Natural killer cell (primary cell): ENCODE results near the gene MUC5B. TPM values are rescaled to one million over a fixed set of nuclear protein-coding genes. Genes with fewer than 3 reads are reported as not detected.

Source experiments
- ATAC-seq, 3 donors: fragments of 150-1000 bp in 2 of 3; fragments of 200-7000 bp in 1 of 3; cut with Tn5 transposase; 1 replicate in 1 of 3; 2 replicates in 2 of 3; pipeline ENCODE4 v1.10.0; 2021; ENCODE audit warnings: mild to moderate bottlenecking in 2 of 3, moderate library complexity in 2 of 3
- DNase-seq, 2 donors: peaks; one replicate each; pipeline versions ENCODE4 v3.0.0 to v3.0.0-alpha.2; 2013 to 2021; ENCODE audit warnings: mixed read lengths in 1 of 2
- H3K27ac ChIP-seq: one replicate; pipeline ENCODE4 v1.5.1; 2013; ENCODE audit warnings: mild to moderate bottlenecking, low read length
- H3K27me3 ChIP-seq: one replicate; pipeline ENCODE4 v1.6.1; 2013; ENCODE audit warnings: low read length; ENCODE audit not compliant: control insufficient read depth, insufficient read depth
- H3K36me3 ChIP-seq: one replicate; pipeline ENCODE4 v1.6.1; 2013; ENCODE audit warnings: low read length; ENCODE audit not compliant: control insufficient read depth, insufficient read depth
- H3K4me1 ChIP-seq: one replicate; pipeline ENCODE4 v1.6.1; 2013; ENCODE audit warnings: low read length; ENCODE audit not compliant: control insufficient read depth, insufficient read depth
- H3K4me3 ChIP-seq: one replicate; pipeline ENCODE4 v1.5.1; 2013; ENCODE audit warnings: low read length
- H3K9me3 ChIP-seq: one replicate; pipeline ENCODE4 v1.6.1; 2013; ENCODE audit warnings: low read length; ENCODE audit not compliant: control insufficient read depth, insufficient read depth
- H3K27ac Mint-ChIP-seq, 2 donors: one replicate each; pipeline ENCODE4 v1.8.0; 2022; ENCODE audit warnings: mild to moderate bottlenecking in 2 of 2, mixed read lengths in 2 of 2, moderate library complexity in 1 of 2
- H3K27me3 Mint-ChIP-seq, 2 donors: one replicate each; pipeline ENCODE4 v1.8.0; 2022; ENCODE audit warnings: low read depth in 2 of 2, mixed read lengths in 2 of 2
- H3K36me3 Mint-ChIP-seq: one replicate; pipeline ENCODE4 v1.8.0; 2022; ENCODE audit warnings: mixed read lengths
- H3K4me1 Mint-ChIP-seq, 2 donors: one replicate each; pipeline ENCODE4 v1.8.0; 2022; ENCODE audit warnings: mixed read lengths in 2 of 2
- H3K4me3 Mint-ChIP-seq: one replicate; pipeline ENCODE4 v1.8.0; 2022; ENCODE audit warnings: mild to moderate bottlenecking, moderate library complexity, mixed read lengths
- H3K9me3 Mint-ChIP-seq, 2 donors: one replicate each; pipeline ENCODE4 v1.8.0; 2022; ENCODE audit warnings: mixed read lengths in 2 of 2
- CTCF ChIP-seq: fragments of 200-600 bp; IDR thresholded peaks from one replicate; pipeline ENCODE4 v1.8.0; 2022; ENCODE audit warnings: antibody characterized with exemption
- WGBS: methylation state at CpG from one replicate; pipeline ENCODE4 v1.1.7; 2013; ENCODE audit warnings: missing lambda C conversion rate; ENCODE audit not compliant: insufficient coverage; 5-methylcytosine and 5-hydroxymethylcytosine counted together
- intact Hi-C: fragments of 100-400 bp; cut with micrococcal nuclease; formaldehyde crosslinking; loops from one replicate; pipeline ENCODE4 v1.14.2; 2022
- total RNA-seq, 4 donors: library from RNA; stranded (reverse); fragments of 120-200 nt in 1 of 4; gene quantifications; one replicate each; pipeline versions ENCODE4 v1.2.3 to v1.2.4, GENCODE V29; 2013 to 2022

Gene MUC5B
- total RNA-seq, 3 donors from 2014 or later (not counting 1 experiment from before 2014, with no cell fraction given) = not detected

DNA sequence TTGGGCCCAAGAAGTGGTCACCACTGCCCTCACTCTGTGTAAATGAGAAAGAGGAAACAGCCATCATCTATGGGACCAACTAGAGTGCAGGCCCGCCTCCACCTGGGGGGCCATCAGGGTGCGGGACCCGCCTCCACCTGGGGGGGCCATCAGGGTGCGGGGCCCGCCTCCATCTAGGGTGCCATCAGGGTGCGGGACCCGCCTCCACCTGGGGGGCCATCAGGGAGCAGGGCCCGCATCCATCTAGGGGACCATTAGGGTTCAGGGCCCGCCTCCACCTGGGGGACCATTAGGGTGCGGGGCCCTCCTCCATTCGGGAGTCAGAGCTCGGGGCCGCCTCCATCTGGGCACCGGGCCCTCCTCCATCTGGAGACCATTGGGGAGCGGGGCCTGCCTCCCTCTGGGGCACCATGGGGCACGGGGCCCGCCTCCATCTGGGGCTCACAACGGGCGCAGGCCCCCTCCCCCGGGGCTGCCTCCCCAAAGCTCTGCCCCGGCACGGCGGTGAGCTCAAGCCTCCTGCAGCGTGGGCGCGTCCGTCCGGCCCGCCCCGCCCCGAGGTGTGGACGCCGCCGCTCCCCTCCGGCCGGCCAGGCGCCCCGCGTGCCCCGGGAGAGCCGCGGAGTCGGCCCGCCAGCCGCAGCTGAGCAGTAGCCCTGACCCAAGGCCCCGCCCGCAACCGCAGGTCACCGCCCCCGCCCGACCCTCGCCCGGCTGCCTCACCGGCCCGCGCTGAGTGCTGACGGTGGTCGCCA, 86.1 kb downstream of the MUC5B start:
- peak in 1 of 3 donors; percentile 0 for ATAC-seq
- intact Hi-C loops = loop anchor here (1.0 to 5.0 kb wide), 3 partner anchors 27 to 73 kb away; no protein-coding TSS in a partner anchor
- TF ChIP-seq CTCF = no peak
- peak overlapping the region; percentile 92 for H3K4me3 Mint-ChIP-seq
- H3K4me1 Mint-ChIP-seq = peaks cover 33 to 42% of the 10 kb centered on the region in 2 donors
- no peak for DNase-seq
- Histone ChIP-seq H3K27ac (peak overlapping the region; percentile 74), H3K36me3 (no peaks in the 10 kb centered on the region), H3K9me3 (peaks cover 4% of the 10 kb centered on the region), H3K4me3 (peak overlapping the region; percentile 65), H3K4me1 (peaks cover 52% of the 10 kb centered on the region), H3K27me3 (no peaks in the 10 kb centered on the region)
- 2% methylated on average over 58 of the region's 58 CpGs for WGBS
- peaks cover 0 to under 1% of the 10 kb centered on the region in 2 donors for H3K27me3 Mint-ChIP-seq
- peak overlapping the region; percentile 76 to 90 for H3K27ac Mint-ChIP-seq
- H3K9me3 Mint-ChIP-seq = peaks cover 3% of the 10 kb centered on the region in 2 donors
- H3K36me3 Mint-ChIP-seq = no peaks in the 10 kb centered on the region

DNA sequence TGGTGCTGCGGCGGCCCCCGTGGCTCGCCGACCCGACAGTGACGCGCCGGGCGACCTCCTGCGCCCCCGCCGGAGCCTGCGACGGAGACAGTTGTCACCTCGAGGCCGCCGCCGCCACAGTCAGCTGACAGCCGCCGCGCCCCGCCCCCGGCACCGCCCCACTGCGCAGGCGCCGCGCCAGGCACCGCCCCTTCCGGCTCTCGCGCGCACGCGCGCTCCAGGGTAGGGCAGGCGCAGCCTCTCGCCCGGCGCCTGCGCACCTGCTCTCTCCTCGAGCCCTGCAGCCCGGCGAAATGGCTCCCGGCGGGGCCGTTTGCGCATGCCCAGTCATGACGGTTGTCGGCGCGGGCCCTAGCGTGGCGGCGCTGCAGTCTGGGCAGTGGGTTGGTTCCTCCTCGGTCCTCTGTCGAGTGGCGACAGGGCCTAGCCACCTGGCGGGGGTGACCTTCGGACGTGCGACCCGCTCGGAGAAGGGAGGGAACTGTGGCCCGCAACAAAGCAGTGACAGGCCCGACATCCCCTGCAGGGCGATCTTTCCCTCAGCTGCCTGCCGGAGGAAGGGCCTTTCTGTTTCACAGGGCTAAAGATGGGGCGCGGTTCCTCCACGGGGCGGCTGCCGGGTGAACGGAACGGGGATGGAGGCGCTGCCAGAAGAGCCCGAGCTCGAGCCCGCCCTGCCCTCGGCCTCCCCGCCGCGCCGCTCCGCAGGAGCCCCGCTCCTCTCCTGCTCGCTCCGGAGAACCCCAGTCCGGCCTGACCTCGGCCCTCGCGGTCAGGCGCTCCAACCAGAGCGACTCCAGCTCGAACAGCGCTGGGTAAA, 86.8 kb downstream of the MUC5B start, which contains the start of gene TOLLIP:
Gene TOLLIP, minus strand, starts transcription at position 135 of the 820 bp plus-strand sequence. Its CDS starts 134 bp downstream, at position 1.
- ATAC-seq = peak; percentile 77 to 90 (median 81)
- intact Hi-C loops = loop anchor here (1.0 to 5.0 kb wide), 3 partner anchors 27 to 73 kb away; no protein-coding TSS in a partner anchor
- peaks cover 52% of the 10 kb centered on the region for H3K4me1 ChIP-seq

DNA sequence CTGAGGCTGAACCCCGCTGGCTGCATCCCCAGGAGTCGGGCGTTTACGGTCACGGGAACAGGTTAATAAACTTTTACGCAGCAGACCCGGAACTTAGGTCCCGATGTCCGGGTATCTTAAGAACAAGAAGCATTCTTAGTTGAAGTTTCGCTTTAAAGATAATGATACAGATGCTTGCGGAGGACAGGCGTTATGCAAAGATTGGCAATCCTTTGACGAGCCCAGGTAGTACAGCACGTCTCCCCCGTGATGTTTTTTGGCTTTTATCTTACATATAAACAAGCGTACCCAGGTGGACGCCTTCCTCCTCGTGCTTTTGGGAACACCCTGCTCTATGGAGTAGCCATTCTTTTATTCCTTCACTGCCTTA, 87.4 kb downstream of the MUC5B start:
- Histone ChIP-seq H3K36me3 (no peaks in the 10 kb centered on the region), H3K9me3 (peaks cover 4% of the 10 kb centered on the region), H3K4me1 (peaks cover 52% of the 10 kb centered on the region), H3K4me3 (peak overlapping the region; percentile 85), H3K27me3 (no peaks in the 10 kb centered on the region), H3K27ac (peak overlapping the region; percentile 96)
- WGBS = 74% methylated on average over 18 of the region's 18 CpGs
- H3K4me3 Mint-ChIP-seq = peak overlapping the region; percentile 92
- no peak for TF ChIP-seq CTCF
- H3K36me3 Mint-ChIP-seq = no peaks in the 10 kb centered on the region
- H3K9me3 Mint-ChIP-seq = peaks cover 3% of the 10 kb centered on the region in 2 donors
- H3K27me3 Mint-ChIP-seq = peaks cover 2 to 10% of the 10 kb centered on the region in 2 donors
- ATAC-seq (no peak), DNase-seq (peak in 1 of 2 donors; percentile 51)
- intact Hi-C loops = no loop called here
- H3K4me1 Mint-ChIP-seq = peaks cover 33 to 42% of the 10 kb centered on the region in 2 donors
- peak overlapping the region; percentile 90 to 92 for H3K27ac Mint-ChIP-seq

More for the DNA sequence above, 86.8 kb downstream of the MUC5B start, which contains the start of gene TOLLIP:
- peak within 1 kb of the TSS; percentile 90 to 92 for H3K27ac Mint-ChIP-seq
- H3K4me1 Mint-ChIP-seq = peaks cover 33 to 42% of the 10 kb centered on the region in 2 donors
- Histone ChIP-seq H3K27me3 (no peaks in the 10 kb centered on the region), H3K36me3 (no peaks in the 10 kb centered on the region), H3K9me3 (peaks cover 4% of the 10 kb centered on the region), H3K27ac (peak within 1 kb of the TSS; percentile 96), H3K4me3 (peak within 1 kb of the TSS; percentile 85)
- WGBS = 4% methylated on average over 97 of the region's 97 CpGs
- peaks cover 0 to 7% of the 10 kb centered on the region in 2 donors for H3K27me3 Mint-ChIP-seq
- H3K36me3 Mint-ChIP-seq = no peaks in the 10 kb centered on the region
- H3K9me3 Mint-ChIP-seq = peaks cover 3% of the 10 kb centered on the region in 2 donors
- TF ChIP-seq CTCF = no peak
- peak; percentile 99 to 100 for DNase-seq
- H3K4me3 Mint-ChIP-seq = peak within 1 kb of the TSS; percentile 92
